Glomerular endothelial cell (primary cell): Measurements from ENCODE around the gene DUSP10. TPM values are rescaled to one million over a fixed set of nuclear protein-coding genes. Genes with fewer than 3 reads are reported as not detected.

Experiments
- DNase-seq: peaks from one replicate; pipeline ENCODE4 v3.0.0-alpha.2; 2011; ENCODE audit warnings: low read depth, low spot score; ENCODE audit errors: extremely low read depth
- total RNA-seq: library from RNA; depleted of rRNA; stranded (reverse); fragments of >200 nt; gene quantifications from 2 replicates; pipeline ENCODE4 v1.2.3, GENCODE V29; 2015

Gene DUSP10
- total RNA-seq, 1 donor from 2014 or later: 5.4 TPM

DNA sequence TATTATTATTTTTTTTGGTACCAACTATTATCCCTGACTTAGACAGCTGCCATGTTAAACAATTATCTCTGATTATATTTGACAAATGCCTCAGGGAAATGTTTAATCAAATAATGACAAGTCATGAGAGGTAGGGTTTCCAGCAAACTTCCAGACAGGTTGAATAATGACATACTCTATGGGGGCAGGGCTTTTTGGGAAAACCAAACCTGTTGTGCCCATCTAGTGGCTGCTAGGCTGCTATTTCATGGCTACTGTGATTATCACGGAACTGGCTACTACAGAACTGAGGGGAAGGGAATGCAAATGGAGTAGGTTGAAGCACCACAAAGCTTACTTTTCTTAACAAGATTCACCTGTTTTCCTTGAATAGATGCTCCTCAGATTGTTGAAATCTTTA lies 77.6 kb downstream of the DUSP10 start:
- DNase-seq: no peak

DNA sequence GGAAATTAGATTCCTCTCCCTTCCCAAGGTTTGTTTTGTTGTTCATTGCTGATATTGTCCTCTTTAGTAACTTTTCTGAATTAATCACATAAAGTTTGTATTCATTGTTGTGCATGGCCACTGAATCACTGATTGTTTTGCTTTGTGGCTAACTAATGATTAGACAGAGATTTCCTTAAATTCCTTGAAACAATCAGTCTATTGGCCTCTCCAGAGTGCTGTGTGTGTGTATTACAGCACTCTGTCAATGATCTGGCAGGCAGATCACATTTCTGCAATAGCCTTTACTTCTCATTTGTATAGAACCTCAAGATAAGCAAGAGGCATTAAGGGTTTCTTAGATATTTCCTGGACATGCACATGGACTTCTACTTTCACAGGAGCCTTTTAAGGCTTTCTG lies 78.6 kb downstream of the DUSP10 start:
- no peak for DNase-seq

GRCh38 chr1:221655766-221656305 lies 86.1 kb downstream of the DUSP10 start:
- no peak for DNase-seq
